ENCODE measurements around the gene GFM2.
A peak's percentile ranks its signal among the peaks of the same experiment; 100 is the strongest.
"Not testable (repeated sequence)": the region's sequence is repeated elsewhere in the genome, so short reads cannot be mapped to it uniquely, and the experiment has no call there.

The GFM2 gene

DNA sequence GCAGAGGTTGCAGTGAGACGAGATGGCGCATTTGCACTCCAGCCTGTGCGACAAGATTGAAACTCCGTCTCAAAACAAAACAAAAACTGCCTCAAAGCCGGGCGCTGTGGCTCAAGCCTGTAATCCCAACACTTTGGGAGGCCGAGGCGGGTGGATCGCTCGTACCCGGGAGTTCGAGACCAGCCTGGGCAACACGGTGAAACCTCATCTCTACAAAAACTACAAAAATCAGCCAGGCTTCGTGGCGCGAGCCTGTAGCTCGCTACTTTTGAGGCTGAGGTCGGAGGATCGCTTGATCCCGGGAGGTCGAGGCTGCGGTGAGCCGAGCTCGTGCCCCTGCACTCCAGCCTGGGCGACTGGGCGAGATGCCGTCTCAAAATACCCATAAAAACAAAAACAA lies 988 bp downstream of the GFM2 start:
- H3K27ac ChIP-seq = no peak overlapping the region
- H3K9me3 ChIP-seq (ENCODE audit: severe bottlenecking) = no peaks in the 10 kb centered on the region
- H3K4me3 ChIP-seq (ENCODE audit: low read depth, low read length) = peak overlapping the region; percentile 75
- TF ChIP-seq, protein P1, sequence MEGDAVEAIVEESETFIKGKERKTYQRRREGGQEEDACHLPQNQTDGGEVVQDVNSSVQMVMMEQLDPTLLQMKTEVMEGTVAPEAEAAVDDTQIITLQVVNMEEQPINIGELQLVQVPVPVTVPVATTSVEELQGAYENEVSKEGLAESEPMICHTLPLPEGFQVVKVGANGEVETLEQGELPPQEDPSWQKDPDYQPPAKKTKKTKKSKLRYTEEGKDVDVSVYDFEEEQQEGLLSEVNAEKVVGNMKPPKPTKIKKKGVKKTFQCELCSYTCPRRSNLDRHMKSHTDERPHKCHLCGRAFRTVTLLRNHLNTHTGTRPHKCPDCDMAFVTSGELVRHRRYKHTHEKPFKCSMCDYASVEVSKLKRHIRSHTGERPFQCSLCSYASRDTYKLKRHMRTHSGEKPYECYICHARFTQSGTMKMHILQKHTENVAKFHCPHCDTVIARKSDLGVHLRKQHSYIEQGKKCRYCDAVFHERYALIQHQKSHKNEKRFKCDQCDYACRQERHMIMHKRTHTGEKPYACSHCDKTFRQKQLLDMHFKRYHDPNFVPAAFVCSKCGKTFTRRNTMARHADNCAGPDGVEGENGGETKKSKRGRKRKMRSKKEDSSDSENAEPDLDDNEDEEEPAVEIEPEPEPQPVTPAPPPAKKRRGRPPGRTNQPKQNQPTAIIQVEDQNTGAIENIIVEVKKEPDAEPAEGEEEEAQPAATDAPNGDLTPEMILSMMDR (IDR thresholded peaks at IDR 0.05; ENCODE audit: low read depth, low read length) = no peak
- DNase-seq = no peak
- H3K36me3 ChIP-seq = peaks cover 39% of the 10 kb centered on the region
- H3K27me3 ChIP-seq (ENCODE audit: insufficient read depth, low read depth, severe bottlenecking) = no peaks in the 10 kb centered on the region

DNA sequence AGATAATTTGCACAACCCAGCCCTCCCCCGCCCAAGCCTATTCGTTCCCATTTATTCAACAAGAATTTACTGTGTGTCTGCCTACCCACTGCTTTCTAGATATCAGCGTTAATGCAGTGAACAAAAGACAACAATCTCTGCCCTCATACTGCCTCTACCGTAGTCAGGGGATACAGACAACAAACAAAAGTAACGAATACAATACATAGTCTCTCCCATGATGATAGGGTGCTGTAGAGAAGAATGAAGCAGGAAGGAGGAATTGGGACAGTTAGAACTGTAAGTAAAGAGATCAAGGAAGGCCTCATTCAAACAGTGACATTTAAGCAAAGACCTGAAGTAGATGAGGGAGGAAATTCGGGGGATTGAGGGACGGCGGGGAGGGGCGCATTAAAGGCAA lies 1.7 kb downstream of the GFM2 start:
- DNase-seq = no peak
- no peaks in the 10 kb centered on the region for H3K27me3 ChIP-seq (ENCODE audit: insufficient read depth, low read depth, severe bottlenecking)
- no peak overlapping the region for H3K27ac ChIP-seq
- H3K4me3 ChIP-seq (ENCODE audit: low read depth, low read length) = no peak overlapping the region
- TF ChIP-seq, protein P1 (IDR thresholded peaks at IDR 0.05; ENCODE audit: low read depth, low read length) = no peak
- H3K36me3 ChIP-seq = peaks cover 37% of the 10 kb centered on the region
- H3K9me3 ChIP-seq (ENCODE audit: severe bottlenecking) = no peaks in the 10 kb centered on the region

DNA sequence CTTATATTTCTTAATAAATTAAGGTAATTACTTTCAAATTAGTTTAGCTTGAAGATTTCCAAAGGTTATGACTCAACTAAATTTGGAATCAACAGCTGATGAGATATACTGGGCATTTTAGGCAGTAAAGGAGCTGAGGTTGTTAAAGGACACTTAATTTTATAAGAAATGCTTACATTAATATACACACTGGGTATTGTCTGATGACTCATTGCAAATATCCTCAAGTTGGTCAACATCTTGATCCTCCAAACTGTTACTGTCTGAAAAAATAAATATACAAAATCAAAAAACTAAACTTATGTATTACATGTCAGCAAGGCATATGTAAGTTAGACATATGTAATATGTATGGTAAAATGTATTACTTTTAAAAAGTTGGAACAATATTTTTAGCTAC lies 3.4 kb downstream of the GFM2 start:
- DNase-seq = no peak
- no peak overlapping the region for H3K4me3 ChIP-seq (ENCODE audit: low read depth, low read length)
- no peaks in the 10 kb centered on the region for H3K9me3 ChIP-seq (ENCODE audit: severe bottlenecking)
- H3K27me3 ChIP-seq (ENCODE audit: insufficient read depth, low read depth, severe bottlenecking) = no peaks in the 10 kb centered on the region
- TF ChIP-seq, protein P1 (IDR thresholded peaks at IDR 0.05; ENCODE audit: low read depth, low read length) = no peak
- no peak overlapping the region for H3K27ac ChIP-seq
- H3K36me3 ChIP-seq = peaks cover 29% of the 10 kb centered on the region

DNA sequence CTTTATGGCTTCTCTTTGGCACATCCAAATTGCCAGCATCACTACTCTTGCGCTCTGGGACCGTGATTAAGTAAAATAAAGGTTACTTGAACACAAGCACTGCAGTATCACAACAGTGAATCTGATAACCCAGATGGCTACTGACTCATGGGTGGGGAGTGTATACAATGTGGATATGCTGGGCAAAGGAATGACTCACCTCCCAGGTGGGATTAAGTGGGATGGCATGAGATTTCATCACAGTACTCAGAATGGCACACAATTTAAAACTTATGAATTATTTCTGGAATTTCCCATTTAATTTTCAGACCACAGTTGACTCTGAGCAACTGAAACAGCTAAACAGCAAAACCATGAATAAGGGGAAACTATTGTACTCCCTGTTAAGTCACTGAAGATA lies 4.3 kb downstream of the GFM2 start:
- no peak for DNase-seq
- TF ChIP-seq, protein P1 (IDR thresholded peaks at IDR 0.05; ENCODE audit: low read depth, low read length) = no peak
- H3K27me3 ChIP-seq (ENCODE audit: insufficient read depth, low read depth, severe bottlenecking) = no peaks in the 10 kb centered on the region
- H3K27ac ChIP-seq = no peak overlapping the region
- H3K4me3 ChIP-seq (ENCODE audit: low read depth, low read length) = no peak overlapping the region
- H3K9me3 ChIP-seq (ENCODE audit: severe bottlenecking) = no peaks in the 10 kb centered on the region
- peaks cover 38% of the 10 kb centered on the region for H3K36me3 ChIP-seq

DNA sequence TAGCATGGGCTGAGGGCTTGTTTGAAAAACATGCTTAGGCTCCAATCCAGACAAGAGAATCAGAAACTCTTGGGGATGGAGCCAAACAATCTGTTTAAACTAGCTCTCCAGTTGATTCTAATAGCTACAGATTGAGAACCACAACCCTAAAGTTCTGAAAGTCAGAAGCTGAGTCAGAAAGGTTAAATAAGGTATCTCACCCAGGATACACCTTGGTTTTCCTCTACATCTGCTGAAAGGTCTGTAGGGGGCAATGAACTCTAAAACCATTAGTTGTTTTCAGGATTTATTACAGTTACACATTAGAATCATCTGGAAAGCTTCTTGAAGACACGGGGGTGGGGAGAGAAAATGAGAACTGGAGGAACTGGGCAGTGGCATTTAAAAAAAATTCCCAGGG lies 5.7 kb downstream of the GFM2 start:
- Histone ChIP-seq H3K36me3 (peaks cover 48% of the 10 kb centered on the region), H3K9me3 (ENCODE audit: severe bottlenecking) (no peaks in the 10 kb centered on the region), H3K27ac (no peak overlapping the region), H3K27me3 (ENCODE audit: insufficient read depth, low read depth, severe bottlenecking) (no peaks in the 10 kb centered on the region), H3K4me3 (ENCODE audit: low read depth, low read length) (no peak overlapping the region)
- TF ChIP-seq, protein P1 (IDR thresholded peaks at IDR 0.05; ENCODE audit: low read depth, low read length) = no peak
- DNase-seq = no peak

DNA sequence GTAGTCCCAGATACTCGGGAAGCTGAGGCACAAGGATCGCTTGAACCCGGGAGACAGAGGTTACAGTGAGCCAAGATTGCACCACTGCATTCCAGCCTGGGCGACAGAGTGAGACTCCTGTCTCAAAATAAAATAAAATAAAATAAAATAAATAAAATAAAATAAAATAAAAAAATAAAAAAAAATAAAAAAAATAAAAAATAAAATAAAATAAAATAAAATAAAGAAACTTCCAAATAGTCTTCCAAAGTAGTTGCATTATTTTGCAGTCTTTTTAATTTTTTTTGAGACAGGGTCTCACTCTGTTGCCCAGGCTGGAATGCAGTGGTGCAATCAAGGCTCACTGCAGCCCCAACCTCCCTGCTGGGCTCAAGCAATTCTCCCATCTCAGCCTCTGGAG lies 18.2 kb downstream of the GFM2 start:
- H3K4me3 ChIP-seq (ENCODE audit: low read depth, low read length); H3K9me3 ChIP-seq (ENCODE audit: severe bottlenecking); DNase-seq; H3K27ac ChIP-seq; H3K27me3 ChIP-seq (ENCODE audit: insufficient read depth, low read depth, severe bottlenecking): not testable (repeated sequence)
- H3K36me3 ChIP-seq = peaks cover 24% of the 10 kb centered on the region
